Measurements from ENCODE around the gene SULT6B1. TPM values are rescaled to one million over a fixed set of nuclear protein-coding genes. Genes with fewer than 3 reads are reported as not detected.

The SULT6B1 gene
- total RNA-seq, 1 experiment from 2014 or later = not detected

GRCh38 chr2:37148325-37148724 is 40.1 kb downstream of the SULT6B1 start:
- DNase-seq (ENCODE audit: low read depth) = no peak

GRCh38 chr2:37146062-37146461 is 42.4 kb downstream of the SULT6B1 start:
- DNase-seq (ENCODE audit: low read depth) = no peak

- peak; percentile 48 for DNase-seq (ENCODE audit: low read depth)
Measured at GRCh38 chr2:37143974-37144373, 44.5 kb downstream of the SULT6B1 start.

- no peak for DNase-seq (ENCODE audit: low read depth)
Measured at GRCh38 chr2:37142546-37142945, 45.9 kb downstream of the SULT6B1 start.

GRCh38 chr2:37132914-37133313 is 55.6 kb downstream of the SULT6B1 start:
- no peak for DNase-seq (ENCODE audit: low read depth)

GRCh38 chr2:37125416-37125815 is 63.1 kb downstream of the SULT6B1 start:
- no peak for DNase-seq (ENCODE audit: low read depth)

- no peak for DNase-seq (ENCODE audit: low read depth)
Measured at GRCh38 chr2:37119157-37119556, 69.3 kb downstream of the SULT6B1 start.

Other genes starting within 250 kb of the SULT6B1 start
- gene STRN, start 222.1 kb downstream of the SULT6B1 start, total RNA-seq (2014; rRNA removed; shearing (Covaris generic)) = 11.0 and 15.5 TPM in 2 replicates
- gene HEATR5B, start 104.3 kb downstream of the SULT6B1 start, total RNA-seq (2014; rRNA removed; shearing (Covaris generic)) = 6.7 and 8.2 TPM in 2 replicates
- gene GPATCH11, start 104.2 kb downstream of the SULT6B1 start, total RNA-seq (2014; rRNA removed; shearing (Covaris generic)) = 10.0 and 13.1 TPM in 2 replicates
- gene EIF2AK2, start 31.7 kb downstream of the SULT6B1 start, total RNA-seq (2014; rRNA removed; shearing (Covaris generic)) = 63.7 and 90.2 TPM in 2 replicates
- 27.7 and 48.4 TPM in 2 replicates for gene CEBPZOS, start 7.8 kb upstream of the SULT6B1 start, total RNA-seq (2014; rRNA removed; shearing (Covaris generic))
- 27.6 and 38.4 TPM in 2 replicates for gene CEBPZ, start 42.9 kb upstream of the SULT6B1 start, total RNA-seq (2014; rRNA removed; shearing (Covaris generic))
- gene NDUFAF7, start 43.0 kb upstream of the SULT6B1 start, total RNA-seq (2014; rRNA removed; shearing (Covaris generic)) = 15.3 and 16.7 TPM in 2 replicates
- 46.0 and 46.4 TPM in 2 replicates for gene PRKD3, start 136.2 kb upstream of the SULT6B1 start, total RNA-seq (2014; rRNA removed; shearing (Covaris generic))
- gene QPCT, start 156.0 kb upstream of the SULT6B1 start, total RNA-seq (2014; rRNA removed; shearing (Covaris generic)) = 62.5 and 79.6 TPM in 2 replicates

All from M059J (cell line).